GM21360 (cell line): ENCODE data around the gene PITX1.

Experiments used
- ATAC-seq: cut with Tn5 transposase; IDR thresholded peaks from one replicate; pipeline ENCODE4 v1.9.1; 2021; ENCODE audit warnings: mild to moderate bottlenecking, moderate library complexity; ENCODE audit not compliant: unreplicated experiment

Gene PITX1

GRCh38 chr5:135030123-135030955 lies 3.7 kb downstream of the PITX1 start:
- ATAC-seq: no peak

- ATAC-seq: no peak
These were observed 4.4 kb downstream of the PITX1 start for GRCh38 chr5:135029477-135030122.

- ATAC-seq: no peak
These were observed 5.1 kb downstream of the PITX1 start for GRCh38 chr5:135028791-135029476.

GRCh38 chr5:135027697-135028615 lies 6.1 kb downstream of the PITX1 start:
- no peak for ATAC-seq

GRCh38 chr5:135027266-135027696 lies 6.7 kb downstream of the PITX1 start:
- ATAC-seq: no peak

- no peak for ATAC-seq
These were observed 7.3 kb downstream of the PITX1 start for GRCh38 chr5:135026645-135027265.

- no peak for ATAC-seq
These were observed 8.0 kb downstream of the PITX1 start for GRCh38 chr5:135025730-135026644.

- no peak for ATAC-seq
These were observed 8.9 kb downstream of the PITX1 start for GRCh38 chr5:135024956-135025729.

GRCh38 chr5:135020111-135020895 lies 13.7 kb downstream of the PITX1 start:
- no peak for ATAC-seq

GRCh38 chr5:135019314-135019713 lies 14.7 kb downstream of the PITX1 start:
- ATAC-seq: no peak

GRCh38 chr5:135018457-135018856 lies 15.6 kb downstream of the PITX1 start:
- no peak for ATAC-seq

- ATAC-seq: no peak
These were observed 17.2 kb downstream of the PITX1 start for GRCh38 chr5:135016861-135017290.

GRCh38 chr5:135015942-135016341 lies 18.1 kb downstream of the PITX1 start:
- ATAC-seq: no peak

GRCh38 chr5:135013947-135014570 lies 20.0 kb downstream of the PITX1 start:
- ATAC-seq: no peak

- no peak for ATAC-seq
These were observed 20.6 kb downstream of the PITX1 start for GRCh38 chr5:135013445-135013844.

GRCh38 chr5:135012951-135013391 lies 21.1 kb downstream of the PITX1 start:
- ATAC-seq: no peak

- no peak for ATAC-seq
These were observed 21.9 kb downstream of the PITX1 start for GRCh38 chr5:135012033-135012588.
